Hepatocyte (in vitro differentiated cells): ENCODE measurements around the gene NUP50. TPM values are rescaled to one million over a fixed set of nuclear protein-coding genes. Genes with fewer than 3 reads are reported as not detected.

ENCODE experiments used
- DNase-seq: peaks from one replicate; pipeline ENCODE4 v3.0.0-alpha.2; 2016; ENCODE audit warnings: low spot score
- H2AFZ ChIP-seq: fragments of 200-600 bp; sonication (generic); 2 replicates; pipeline ENCODE4 v1.6.0; 2016; ENCODE audit warnings: antibody characterized with exemption, mild to moderate bottlenecking
- H3K27ac ChIP-seq: fragments of 200-600 bp; sonication (generic); 2 replicates; pipeline ENCODE4 v1.5.1; 2016; ENCODE audit warnings: mild to moderate bottlenecking
- H3K27me3 ChIP-seq: fragments of 200-600 bp; sonication (generic); 2 replicates; pipeline ENCODE4 v1.6.1; 2016
- H3K36me3 ChIP-seq: fragments of 200-600 bp; sonication (generic); replicated peaks from 2 replicates; pipeline ENCODE4 v1.5.1; 2016; ENCODE audit warnings: low read depth; ENCODE audit not compliant: insufficient read depth
- H3K4me1 ChIP-seq: fragments of 200-600 bp; sonication (generic); 2 replicates; pipeline ENCODE4 v1.5.1; 2016; ENCODE audit warnings: mild to moderate bottlenecking, moderate library complexity; ENCODE audit not compliant: insufficient read depth
- H3K4me2 ChIP-seq: fragments of 200-600 bp; sonication (generic); 2 replicates; pipeline ENCODE4 v1.6.0; 2016
- H3K4me3 ChIP-seq: fragments of 200-600 bp; sonication (generic); 2 replicates; pipeline ENCODE4 v1.5.1; 2016; ENCODE audit warnings: mild to moderate bottlenecking
- H3K79me2 ChIP-seq: fragments of 200-600 bp; sonication (generic); 2 replicates; pipeline ENCODE4 v1.6.0; 2017; ENCODE audit warnings: mild to moderate bottlenecking
- H3K9me2 ChIP-seq: fragments of 200-600 bp; sonication (generic); replicated peaks from 2 replicates; pipeline ENCODE4 v1.6.0; 2017; ENCODE audit warnings: mild to moderate bottlenecking; ENCODE audit not compliant: insufficient read depth
- H3K9me3 ChIP-seq: fragments of 200-600 bp; sonication (generic); 2 replicates; pipeline ENCODE4 v1.5.1; 2016; ENCODE audit warnings: low read depth, mild to moderate bottlenecking
- H4K20me1 ChIP-seq: fragments of 200-600 bp; sonication (generic); 2 replicates; pipeline ENCODE4 v1.6.0; 2016; ENCODE audit warnings: mild to moderate bottlenecking; ENCODE audit not compliant: insufficient read depth, poor library complexity, severe bottlenecking
- CTCF ChIP-seq: fragments of 200-600 bp; sonication (generic); IDR thresholded peaks from 2 replicates; pipeline ENCODE4 v1.5.1; 2016; ENCODE audit warnings: antibody characterized with exemption, mild to moderate bottlenecking; ENCODE audit not compliant: poor library complexity
- EZH2 ChIP-seq: fragments of 200-600 bp; sonication (generic); IDR thresholded peaks from 2 replicates; pipeline ENCODE4 v1.6.1; 2016; ENCODE audit warnings: antibody characterized with exemption, mild to moderate bottlenecking, borderline replicate concordance
- EZH2phosphoT487 ChIP-seq: fragments of 200-600 bp; sonication (generic); IDR thresholded peaks from one replicate; pipeline ENCODE4 v1.6.1; 2018; ENCODE audit warnings: antibody characterized with exemption, mild to moderate bottlenecking, low read depth, moderate library complexity; ENCODE audit not compliant: unreplicated experiment, severe bottlenecking
- WGBS: methylation state at CpG from one replicate; pipeline ENCODE4 v1.1.6; 2016; ENCODE audit warnings: low lambda C conversion rate; ENCODE audit errors: missing lambda C conversion rate; 5-methylcytosine and 5-hydroxymethylcytosine counted together
- polyA plus RNA-seq: library from polyadenylated mRNA; unstranded; fragments of >200 nt; fragmentation: Nextera tagmentation; extraction: Ambion mirVana; gene quantifications from 2 replicates; pipeline ENCODE4 v1.2.1, GENCODE V29; 2016
- total RNA-seq: library from RNA; depleted of rRNA; stranded (reverse); fragments of >200 nt; gene quantifications from 2 replicates; pipeline ENCODE4 v1.2.3, GENCODE V29; 2014

Gene NUP50
- total and polyA plus RNA-seq, 2 experiments from 2014 or later = 16.0 to 43.8 TPM

GRCh38 chr22:45204241-45204640, 40.5 kb downstream of the NUP50 start:
- no peaks in the 10 kb centered on the region for H3K36me3 ChIP-seq
- DNase-seq = no peak
- no peak overlapping the region for H3K4me2 ChIP-seq
- H3K4me3 ChIP-seq = no peak overlapping the region
- no peak overlapping the region for H3K27ac ChIP-seq
- TF ChIP-seq CTCF = no peak
- no peak for TF ChIP-seq EZH2phosphoT487
- TF ChIP-seq EZH2 = no peak
- no peaks in the 10 kb centered on the region for H4K20me1 ChIP-seq
- H3K79me2 ChIP-seq = no peaks in the 10 kb centered on the region
- no peaks in the 10 kb centered on the region for H3K27me3 ChIP-seq
- peaks cover 18% of the 10 kb centered on the region for H3K4me1 ChIP-seq
- H2AFZ ChIP-seq = no peak overlapping the region
- 86% methylated on average over 13 of the region's 13 CpGs for WGBS
- no peaks in the 10 kb centered on the region for H3K9me3 ChIP-seq
- H3K9me2 ChIP-seq = no peaks in the 10 kb centered on the region

GRCh38 chr22:45204819-45205218, 41.1 kb downstream of the NUP50 start:
- H3K4me1 ChIP-seq = peaks cover 18% of the 10 kb centered on the region
- no peaks in the 10 kb centered on the region for H3K36me3 ChIP-seq

GRCh38 chr22:45205276-45205925, 41.7 kb downstream of the NUP50 start:
- no peak for DNase-seq
- WGBS = 95% methylated on average over 20 of the region's 20 CpGs
- H3K4me3 ChIP-seq = no peak overlapping the region
- no peak overlapping the region for H3K27ac ChIP-seq
- no peaks in the 10 kb centered on the region for H4K20me1 ChIP-seq
- peaks cover 18% of the 10 kb centered on the region for H3K4me1 ChIP-seq
- H3K9me3 ChIP-seq = no peaks in the 10 kb centered on the region
- no peaks in the 10 kb centered on the region for H3K36me3 ChIP-seq
- H3K9me2 ChIP-seq = no peaks in the 10 kb centered on the region
- H2AFZ ChIP-seq = no peak overlapping the region
- no peaks in the 10 kb centered on the region for H3K79me2 ChIP-seq
- H3K27me3 ChIP-seq = no peaks in the 10 kb centered on the region
- TF ChIP-seq EZH2 (no peak), CTCF (no peak), EZH2phosphoT487 (no peak)
- H3K4me2 ChIP-seq = no peak overlapping the region

More at GRCh38 chr22:45204819-45205218, 41.1 kb downstream of the NUP50 start:
- no peak overlapping the region for H3K4me3 ChIP-seq
- H3K9me2 ChIP-seq = no peaks in the 10 kb centered on the region
- DNase-seq = no peak
- no peak overlapping the region for H3K4me2 ChIP-seq
- no peaks in the 10 kb centered on the region for H3K27me3 ChIP-seq
- TF ChIP-seq CTCF (no peak), EZH2 (no peak), EZH2phosphoT487 (no peak)
- no peaks in the 10 kb centered on the region for H3K79me2 ChIP-seq
- H2AFZ ChIP-seq = no peak overlapping the region
- H4K20me1 ChIP-seq = no peaks in the 10 kb centered on the region
- 83% methylated on average over 13 of the region's 14 CpGs for WGBS
- no peak overlapping the region for H3K27ac ChIP-seq
- no peaks in the 10 kb centered on the region for H3K9me3 ChIP-seq
